Activated T-helper 17 cell treated with anti-CD3 and anti-CD28 coated beads, Interleukin-2, amount 50 U/mL, for 72 hours (primary cell): Measurements from ENCODE around the gene LRP1. TPM values are rescaled to one million over a fixed set of nuclear protein-coding genes. Genes with fewer than 3 reads are reported as not detected.
A peak's percentile ranks its signal among the peaks of the same experiment; 100 is the strongest.

Experiments used
- ATAC-seq: fragments of 150-1000 bp; cut with Tn5 transposase; replicated peaks from 2 replicates; pipeline ENCODE4 v1.10.0; 2021; ENCODE audit warnings: mild to moderate bottlenecking, moderate library complexity
- H3K27ac Mint-ChIP-seq: one replicate; pipeline ENCODE4 v1.8.0; 2022; ENCODE audit warnings: mixed read lengths
- H3K27me3 Mint-ChIP-seq: one replicate; pipeline ENCODE4 v1.8.0; 2022; ENCODE audit warnings: mixed read lengths
- H3K36me3 Mint-ChIP-seq: one replicate; pipeline ENCODE4 v1.8.0; 2022; ENCODE audit warnings: low read depth, mild to moderate bottlenecking, mixed read lengths
- H3K4me1 Mint-ChIP-seq: one replicate; pipeline ENCODE4 v1.8.0; 2022; ENCODE audit warnings: mixed read lengths
- H3K4me3 Mint-ChIP-seq: one replicate; pipeline ENCODE4 v1.8.0; 2022; ENCODE audit warnings: mild to moderate bottlenecking, mixed read lengths
- H3K9me3 Mint-ChIP-seq: one replicate; pipeline ENCODE4 v1.8.0; 2022; ENCODE audit warnings: mixed read lengths
- total RNA-seq, 2 donors: library from RNA; stranded (reverse); gene quantifications; one replicate each; pipeline ENCODE4 v1.2.3, GENCODE V29; 2022

The LRP1 gene
- total RNA-seq, 2 donors from 2014 or later: 2.4 to 20.2 TPM

- Mint-ChIP-seq H3K4me1 (no peaks in the 10 kb centered on the region), H3K4me3 (no peak overlapping the region), H3K27ac (peak overlapping the region; percentile 6), H3K9me3 (no peaks in the 10 kb centered on the region), H3K27me3 (no peaks in the 10 kb centered on the region), H3K36me3 (no peaks in the 10 kb centered on the region)
- no peak for ATAC-seq
Measured at GRCh38 chr12:57131896-57132744, 3.8 kb downstream of the LRP1 start.

DNA sequence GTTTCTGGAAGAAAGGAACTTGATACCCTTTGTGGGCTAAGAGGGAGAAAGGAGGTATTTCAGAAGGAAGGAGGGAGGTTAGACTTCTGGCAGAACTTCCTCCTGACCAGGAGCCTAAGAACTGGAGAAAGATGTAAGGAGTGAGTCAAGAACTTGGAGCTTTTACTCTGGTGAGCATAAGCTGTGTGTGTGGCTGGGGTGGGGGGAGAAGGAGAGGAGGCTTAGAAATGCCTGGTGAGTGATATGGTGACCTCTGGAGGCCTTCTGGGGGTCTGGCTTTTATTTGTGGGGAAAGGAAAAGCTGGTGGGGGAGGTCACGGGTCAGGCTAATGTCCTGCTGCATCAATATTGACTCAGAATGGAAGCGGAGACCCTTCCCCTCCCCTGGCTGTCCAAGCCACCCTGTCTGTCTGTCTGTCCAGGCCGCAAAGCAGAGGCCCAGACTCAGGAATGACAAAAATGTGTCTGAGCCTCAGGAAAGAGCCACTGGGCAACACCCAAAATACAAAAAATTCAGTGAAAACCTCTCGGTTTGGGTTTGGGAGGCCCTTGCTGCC lies 4.8 kb downstream of the LRP1 start:
- H3K36me3 Mint-ChIP-seq: no peaks in the 10 kb centered on the region
- ATAC-seq: no peak

DNA sequence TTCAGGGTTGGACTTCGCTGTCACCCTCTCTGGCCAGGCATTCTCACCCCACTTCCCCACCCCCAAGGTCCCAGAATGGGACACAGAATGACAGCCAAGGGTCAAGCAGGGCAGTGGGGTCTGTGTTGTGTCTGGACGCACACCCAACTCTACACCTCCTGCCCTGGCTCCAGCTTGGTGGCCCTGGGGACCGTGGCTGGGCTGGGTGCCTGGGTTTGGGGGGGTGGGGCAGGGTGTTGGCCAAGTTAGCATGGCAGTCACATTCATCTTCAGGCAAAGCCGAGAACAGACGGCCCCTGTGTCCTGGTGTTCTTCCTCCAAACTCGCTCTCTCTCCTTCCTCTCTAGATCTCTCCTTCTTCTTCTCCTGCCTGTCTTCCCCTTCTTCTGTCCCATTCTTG lies 5.6 kb downstream of the LRP1 start:
- no peak for ATAC-seq
- Mint-ChIP-seq H3K27ac (peak overlapping the region; percentile 38), H3K4me3 (no peak overlapping the region), H3K36me3 (no peaks in the 10 kb centered on the region), H3K27me3 (no peaks in the 10 kb centered on the region), H3K9me3 (no peaks in the 10 kb centered on the region), H3K4me1 (no peaks in the 10 kb centered on the region)

More for the DNA sequence above, 4.8 kb downstream of the LRP1 start:
- Mint-ChIP-seq H3K9me3 (no peaks in the 10 kb centered on the region), H3K4me1 (no peaks in the 10 kb centered on the region), H3K27ac (no peak overlapping the region), H3K27me3 (no peaks in the 10 kb centered on the region), H3K4me3 (no peak overlapping the region)

GRCh38 chr12:57134949-57135348 lies 6.7 kb downstream of the LRP1 start:
- Mint-ChIP-seq H3K27me3 (no peaks in the 10 kb centered on the region), H3K4me3 (no peak overlapping the region), H3K27ac (no peak overlapping the region), H3K9me3 (no peaks in the 10 kb centered on the region), H3K36me3 (no peaks in the 10 kb centered on the region), H3K4me1 (no peaks in the 10 kb centered on the region)
- ATAC-seq: no peak

DNA sequence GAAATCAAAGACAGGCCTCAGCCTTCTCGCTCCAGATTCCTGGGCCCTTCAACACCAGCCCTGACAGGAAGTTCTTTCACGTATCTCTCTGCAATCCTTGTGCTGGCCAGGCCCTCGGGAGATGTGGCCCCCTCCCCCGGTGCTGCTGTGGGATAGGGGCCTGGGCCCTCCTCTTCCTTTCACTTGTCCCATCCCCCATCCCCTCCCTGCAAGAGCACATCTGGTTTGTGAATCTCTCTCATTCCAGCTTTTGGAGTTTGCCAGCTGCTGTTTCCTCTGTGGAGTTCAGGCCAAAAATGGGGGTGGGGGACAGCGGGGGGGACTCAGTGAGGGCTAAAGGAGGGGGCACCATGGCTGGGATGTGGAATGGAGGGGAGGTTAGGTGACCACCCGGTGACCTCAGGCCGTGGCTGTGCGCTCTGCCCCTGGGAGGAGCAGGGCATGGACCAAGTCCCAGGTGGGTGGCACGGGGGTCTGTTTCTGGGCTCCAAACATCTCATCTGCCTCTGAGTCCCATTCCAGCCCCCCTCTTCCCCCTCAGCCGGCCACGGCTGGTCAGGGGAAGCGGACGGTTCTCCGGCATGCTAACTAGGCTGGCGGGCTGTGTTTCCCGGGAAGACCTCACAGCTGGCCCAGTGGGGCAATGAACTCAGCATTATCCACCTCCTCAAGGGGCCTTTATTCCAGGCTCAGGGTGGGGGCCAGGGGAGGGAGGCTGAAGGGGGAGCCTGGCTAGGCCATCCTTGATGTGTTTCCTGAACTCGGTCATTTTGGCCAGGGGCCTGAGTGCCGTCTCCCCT lies 7.4 kb downstream of the LRP1 start:
- Mint-ChIP-seq H3K4me3 (no peak overlapping the region), H3K27me3 (no peaks in the 10 kb centered on the region), H3K9me3 (no peaks in the 10 kb centered on the region), H3K36me3 (no peaks in the 10 kb centered on the region), H3K27ac (no peak overlapping the region), H3K4me1 (no peaks in the 10 kb centered on the region)
- ATAC-seq: no peak

GRCh38 chr12:57138526-57139272 lies 10.4 kb downstream of the LRP1 start:
- no peaks in the 10 kb centered on the region for H3K27me3 Mint-ChIP-seq
- no peaks in the 10 kb centered on the region for H3K4me1 Mint-ChIP-seq
- no peaks in the 10 kb centered on the region for H3K9me3 Mint-ChIP-seq
- ATAC-seq: no peak
- H3K27ac Mint-ChIP-seq: no peak overlapping the region
- no peaks in the 10 kb centered on the region for H3K36me3 Mint-ChIP-seq
- no peak overlapping the region for H3K4me3 Mint-ChIP-seq

GRCh38 chr12:57139796-57140649 lies 11.7 kb downstream of the LRP1 start:
- Mint-ChIP-seq H3K27me3 (no peaks in the 10 kb centered on the region), H3K9me3 (no peaks in the 10 kb centered on the region)

GRCh38 chr12:57141249-57141648 lies 13.0 kb downstream of the LRP1 start:
- H3K36me3 Mint-ChIP-seq: no peaks in the 10 kb centered on the region

More at GRCh38 chr12:57139796-57140649, 11.7 kb downstream of the LRP1 start:
- no peak for ATAC-seq
- Mint-ChIP-seq H3K27ac (no peak overlapping the region), H3K4me1 (no peaks in the 10 kb centered on the region), H3K36me3 (no peaks in the 10 kb centered on the region), H3K4me3 (no peak overlapping the region)

DNA sequence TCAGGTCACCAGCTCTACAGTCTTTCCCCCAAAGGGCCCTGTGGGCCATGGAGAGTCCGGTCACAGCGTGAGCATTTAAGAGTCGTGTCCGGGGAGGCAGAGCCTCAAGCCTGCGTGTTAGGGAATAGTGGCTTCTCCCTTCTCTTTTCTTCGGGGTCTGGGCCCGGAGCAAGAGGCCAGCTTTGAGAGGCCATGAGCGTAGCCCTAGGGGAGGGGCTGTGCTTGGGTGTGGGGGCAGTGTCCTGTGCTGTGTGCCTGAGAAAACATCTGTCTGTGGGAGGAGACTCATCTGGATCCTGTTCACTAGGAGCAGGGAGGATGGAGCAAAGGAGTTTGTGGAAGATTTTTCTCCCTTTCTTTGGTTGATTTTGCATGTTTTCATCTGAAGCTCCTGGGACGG lies 13.8 kb downstream of the LRP1 start:
- H3K27me3 Mint-ChIP-seq: no peaks in the 10 kb centered on the region

More at GRCh38 chr12:57141249-57141648, 13.0 kb downstream of the LRP1 start:
- no peak for ATAC-seq
- Mint-ChIP-seq H3K9me3 (no peaks in the 10 kb centered on the region), H3K4me1 (no peaks in the 10 kb centered on the region), H3K27me3 (no peaks in the 10 kb centered on the region), H3K27ac (no peak overlapping the region), H3K4me3 (no peak overlapping the region)

DNA sequence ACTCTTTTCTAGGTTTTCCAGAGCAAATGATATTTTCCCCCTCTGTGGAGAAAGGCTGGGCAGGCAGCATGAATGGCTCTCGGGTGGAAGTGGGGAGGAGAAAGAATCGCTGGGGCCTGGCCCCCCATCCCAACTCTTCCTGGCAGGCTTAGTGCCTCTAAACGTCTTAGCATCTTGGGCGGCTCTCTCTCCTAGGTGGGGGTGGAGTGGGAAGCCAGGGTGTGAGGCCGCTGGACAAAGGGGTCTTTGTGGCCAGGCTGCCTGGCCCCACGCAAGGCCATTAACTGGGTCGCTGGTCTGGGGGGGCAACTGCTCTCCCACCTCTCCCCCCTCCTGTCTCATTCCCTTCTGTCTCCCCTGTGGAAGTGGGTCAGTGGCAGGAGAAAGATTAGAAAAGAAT lies 14.4 kb downstream of the LRP1 start:
- Mint-ChIP-seq H3K36me3 (no peaks in the 10 kb centered on the region), H3K4me1 (no peaks in the 10 kb centered on the region), H3K4me3 (no peak overlapping the region), H3K27ac (no peak overlapping the region), H3K9me3 (no peaks in the 10 kb centered on the region), H3K27me3 (no peaks in the 10 kb centered on the region)
- no peak for ATAC-seq

More for the DNA sequence above, 13.8 kb downstream of the LRP1 start:
- no peak overlapping the region for H3K27ac Mint-ChIP-seq
- no peaks in the 10 kb centered on the region for H3K4me1 Mint-ChIP-seq
- no peaks in the 10 kb centered on the region for H3K36me3 Mint-ChIP-seq
- H3K4me3 Mint-ChIP-seq: no peak overlapping the region
- no peaks in the 10 kb centered on the region for H3K9me3 Mint-ChIP-seq
- no peak for ATAC-seq

GRCh38 chr12:57143454-57143853 lies 15.2 kb downstream of the LRP1 start:
- Mint-ChIP-seq H3K36me3 (no peaks in the 10 kb centered on the region), H3K9me3 (no peaks in the 10 kb centered on the region), H3K27me3 (no peaks in the 10 kb centered on the region), H3K4me1 (no peaks in the 10 kb centered on the region), H3K27ac (no peak overlapping the region), H3K4me3 (no peak overlapping the region)
- ATAC-seq: no peak

- H3K4me1 Mint-ChIP-seq: no peaks in the 10 kb centered on the region
Measured at GRCh38 chr12:57145460-57146059, 17.3 kb downstream of the LRP1 start.

GRCh38 chr12:57146092-57146491 lies 17.8 kb downstream of the LRP1 start:
- no peak overlapping the region for H3K4me3 Mint-ChIP-seq
- no peaks in the 10 kb centered on the region for H3K4me1 Mint-ChIP-seq
- H3K36me3 Mint-ChIP-seq: no peaks in the 10 kb centered on the region
- no peak for ATAC-seq
- H3K27me3 Mint-ChIP-seq: no peaks in the 10 kb centered on the region
- H3K9me3 Mint-ChIP-seq: no peaks in the 10 kb centered on the region
- H3K27ac Mint-ChIP-seq: no peak overlapping the region

More at GRCh38 chr12:57145460-57146059, 17.3 kb downstream of the LRP1 start:
- H3K4me3 Mint-ChIP-seq: no peak overlapping the region
- H3K36me3 Mint-ChIP-seq: no peaks in the 10 kb centered on the region
- no peak for ATAC-seq
- no peaks in the 10 kb centered on the region for H3K9me3 Mint-ChIP-seq
- H3K27ac Mint-ChIP-seq: no peak overlapping the region
- no peaks in the 10 kb centered on the region for H3K27me3 Mint-ChIP-seq
